ENCODE data around the gene NRDC.
A peak's percentile ranks its signal among the peaks of the same experiment; 100 is the strongest.

The NRDC gene

GRCh38 chr1:51907079-51907702, 28.7 kb upstream of the NRDC start:
- no peak overlapping the region for H3K4me2 ChIP-seq (ENCODE audit: low read length, poor library complexity, severe bottlenecking)
- H3K9ac ChIP-seq (ENCODE audit: low read length): no peak overlapping the region
- H2BK12ac ChIP-seq (ENCODE audit: low read length in 2 of 2): no peak overlapping the region
- H3K23ac ChIP-seq (ENCODE audit: low read length in 2 of 2): no peak overlapping the region
- H3K4me1 ChIP-seq (ENCODE audit: control insufficient read depth, insufficient read depth, low read depth, low read length): peaks cover 8% of the 10 kb centered on the region
- H4K91ac ChIP-seq (ENCODE audit: low read length): no peak overlapping the region
- H3K4ac ChIP-seq (ENCODE audit: low read depth in 1 of 2, low read length in 2 of 2): no peak overlapping the region
- H2BK5ac ChIP-seq (ENCODE audit: low read depth, low read length, poor library complexity, severe bottlenecking): no peak overlapping the region
- 59% methylated on average over 2 of the region's 4 CpGs for WGBS
- no peak overlapping the region for H2BK15ac ChIP-seq (ENCODE audit: low read depth, poor library complexity, severe bottlenecking)
- H3K27me3 ChIP-seq (ENCODE audit: control insufficient read depth in 1 of 2, insufficient read depth in 1 of 2, low read length in 2 of 2): no peaks in the 10 kb centered on the region
- no peaks in the 10 kb centered on the region for H3K79me1 ChIP-seq (replicated peaks; ENCODE audit: low read length, poor library complexity, severe bottlenecking)
- peak overlapping the region in 1 of 2 experiments; percentile 71 for H3K18ac ChIP-seq (ENCODE audit: low read depth in 1 of 2, low read length in 2 of 2)
- H4K8ac ChIP-seq (ENCODE audit: low read length): no peak overlapping the region
- peak overlapping the region in 1 of 2 experiments; percentile 66 for H3K14ac ChIP-seq (ENCODE audit: low read length in 2 of 2)
- no peak overlapping the region for H3K4me3 ChIP-seq (ENCODE audit: insufficient read depth in 1 of 2, low read depth in 1 of 2, low read length in 2 of 2)
- peak overlapping the region; percentile 58 for H2AK5ac ChIP-seq (ENCODE audit: low read length, severe bottlenecking)
- H3K36me3 ChIP-seq (ENCODE audit: control insufficient read depth in 1 of 2, insufficient read depth in 2 of 2, low read depth in 1 of 2, low read length in 2 of 2): no peaks in the 10 kb centered on the region
- H3K27ac ChIP-seq (ENCODE audit: low read length, poor library complexity, severe bottlenecking): no peak overlapping the region
- no peak overlapping the region for H2BK120ac ChIP-seq (ENCODE audit: low read depth, low read length)
- DNase-seq: peak; percentile 35
- no peak overlapping the region for H2AFZ ChIP-seq (ENCODE audit: low read depth, low read length)
- H3K9me3 ChIP-seq (ENCODE audit: control insufficient read depth, low read length): no peaks in the 10 kb centered on the region

GRCh38 chr1:51906306-51907078, 28.0 kb upstream of the NRDC start:
- Histone ChIP-seq H3K4ac (ENCODE audit: low read depth in 1 of 2, low read length in 2 of 2) (no peak overlapping the region), H3K18ac (ENCODE audit: low read depth in 1 of 2, low read length in 2 of 2) (no peak overlapping the region), H2AFZ (ENCODE audit: low read depth, low read length) (no peak overlapping the region), H2BK15ac (ENCODE audit: low read depth, poor library complexity, severe bottlenecking) (no peak overlapping the region), H2AK5ac (ENCODE audit: low read length, severe bottlenecking) (peak overlapping the region; percentile 0), H4K91ac (ENCODE audit: low read length) (no peak overlapping the region), H3K27me3 (ENCODE audit: control insufficient read depth in 1 of 2, insufficient read depth in 1 of 2, low read length in 2 of 2) (no peaks in the 10 kb centered on the region), H2BK120ac (ENCODE audit: low read depth, low read length) (no peak overlapping the region), H3K9me3 (ENCODE audit: control insufficient read depth, low read length) (no peaks in the 10 kb centered on the region), H3K79me1 (replicated peaks; ENCODE audit: low read length, poor library complexity, severe bottlenecking) (no peaks in the 10 kb centered on the region), H3K4me2 (ENCODE audit: low read length, poor library complexity, severe bottlenecking) (no peak overlapping the region), H3K4me3 (ENCODE audit: insufficient read depth in 1 of 2, low read depth in 1 of 2, low read length in 2 of 2) (no peak overlapping the region), H3K27ac (ENCODE audit: low read length, poor library complexity, severe bottlenecking) (peak overlapping the region; percentile 83), H3K23ac (ENCODE audit: low read length in 2 of 2) (no peak overlapping the region), H3K36me3 (ENCODE audit: control insufficient read depth in 1 of 2, insufficient read depth in 2 of 2, low read depth in 1 of 2, low read length in 2 of 2) (no peaks in the 10 kb centered on the region), H3K14ac (ENCODE audit: low read length in 2 of 2) (no peak overlapping the region), H2BK5ac (ENCODE audit: low read depth, low read length, poor library complexity, severe bottlenecking) (peak overlapping the region; percentile 11), H3K9ac (ENCODE audit: low read length) (no peak overlapping the region), H2BK12ac (ENCODE audit: low read length in 2 of 2) (no peak overlapping the region), H4K8ac (ENCODE audit: low read length) (no peak overlapping the region), H3K4me1 (ENCODE audit: control insufficient read depth, insufficient read depth, low read depth, low read length) (peaks cover 8% of the 10 kb centered on the region)
- DNase-seq: peak; percentile 19
- 93% methylated on average over 2 of the region's 4 CpGs for WGBS

GRCh38 chr1:51902456-51902855, 23.9 kb upstream of the NRDC start:
- Histone ChIP-seq H3K27ac (ENCODE audit: low read length, poor library complexity, severe bottlenecking) (no peak overlapping the region), H4K8ac (ENCODE audit: low read length) (no peak overlapping the region), H2BK120ac (ENCODE audit: low read depth, low read length) (no peak overlapping the region), H3K23ac (ENCODE audit: low read length in 2 of 2) (no peak overlapping the region), H3K27me3 (ENCODE audit: control insufficient read depth in 1 of 2, insufficient read depth in 1 of 2, low read length in 2 of 2) (no peaks in the 10 kb centered on the region), H3K9ac (ENCODE audit: low read length) (no peak overlapping the region), H2BK5ac (ENCODE audit: low read depth, low read length, poor library complexity, severe bottlenecking) (no peak overlapping the region), H4K91ac (ENCODE audit: low read length) (no peak overlapping the region), H3K4me1 (ENCODE audit: control insufficient read depth, insufficient read depth, low read depth, low read length) (peaks cover 17% of the 10 kb centered on the region), H3K9me3 (ENCODE audit: control insufficient read depth, low read length) (no peaks in the 10 kb centered on the region), H3K4me2 (ENCODE audit: low read length, poor library complexity, severe bottlenecking) (no peak overlapping the region), H2BK15ac (ENCODE audit: low read depth, poor library complexity, severe bottlenecking) (no peak overlapping the region), H3K4ac (ENCODE audit: low read depth in 1 of 2, low read length in 2 of 2) (no peak overlapping the region), H2AFZ (ENCODE audit: low read depth, low read length) (no peak overlapping the region), H3K4me3 (ENCODE audit: insufficient read depth in 1 of 2, low read depth in 1 of 2, low read length in 2 of 2) (no peak overlapping the region), H3K18ac (ENCODE audit: low read depth in 1 of 2, low read length in 2 of 2) (no peak overlapping the region), H2AK5ac (ENCODE audit: low read length, severe bottlenecking) (no peak overlapping the region), H3K14ac (ENCODE audit: low read length in 2 of 2) (no peak overlapping the region), H3K36me3 (ENCODE audit: control insufficient read depth in 1 of 2, insufficient read depth in 2 of 2, low read depth in 1 of 2, low read length in 2 of 2) (no peaks in the 10 kb centered on the region), H2BK12ac (ENCODE audit: low read length in 2 of 2) (no peak overlapping the region), H3K79me1 (replicated peaks; ENCODE audit: low read length, poor library complexity, severe bottlenecking) (no peaks in the 10 kb centered on the region)
- WGBS: 96% methylated on average over 4 of the region's 5 CpGs
- DNase-seq: no peak

- H2BK12ac ChIP-seq (ENCODE audit: low read length in 2 of 2): no peak overlapping the region
- no peak overlapping the region for H3K4me2 ChIP-seq (ENCODE audit: low read length, poor library complexity, severe bottlenecking)
- no peak overlapping the region for H3K4me3 ChIP-seq (ENCODE audit: insufficient read depth in 1 of 2, low read depth in 1 of 2, low read length in 2 of 2)
- H3K9ac ChIP-seq (ENCODE audit: low read length): no peak overlapping the region
- peak overlapping the region; percentile 79 for H2AK5ac ChIP-seq (ENCODE audit: low read length, severe bottlenecking)
- H2BK120ac ChIP-seq (ENCODE audit: low read depth, low read length): no peak overlapping the region
- H2AFZ ChIP-seq (ENCODE audit: low read depth, low read length): no peak overlapping the region
- WGBS: 100% methylated on average over 3 of the region's 4 CpGs
- no peak overlapping the region for H4K8ac ChIP-seq (ENCODE audit: low read length)
- H3K36me3 ChIP-seq (ENCODE audit: control insufficient read depth in 1 of 2, insufficient read depth in 2 of 2, low read depth in 1 of 2, low read length in 2 of 2): no peaks in the 10 kb centered on the region
- H3K27ac ChIP-seq (ENCODE audit: low read length, poor library complexity, severe bottlenecking): no peak overlapping the region
- peaks cover 18% of the 10 kb centered on the region for H3K4me1 ChIP-seq (ENCODE audit: control insufficient read depth, insufficient read depth, low read depth, low read length)
- H2BK5ac ChIP-seq (ENCODE audit: low read depth, low read length, poor library complexity, severe bottlenecking): no peak overlapping the region
- H3K79me1 ChIP-seq (replicated peaks; ENCODE audit: low read length, poor library complexity, severe bottlenecking): no peaks in the 10 kb centered on the region
- no peak overlapping the region for H3K18ac ChIP-seq (ENCODE audit: low read depth in 1 of 2, low read length in 2 of 2)
- H3K27me3 ChIP-seq (ENCODE audit: control insufficient read depth in 1 of 2, insufficient read depth in 1 of 2, low read length in 2 of 2): no peaks in the 10 kb centered on the region
- no peak overlapping the region for H3K4ac ChIP-seq (ENCODE audit: low read depth in 1 of 2, low read length in 2 of 2)
- no peaks in the 10 kb centered on the region for H3K9me3 ChIP-seq (ENCODE audit: control insufficient read depth, low read length)
- no peak overlapping the region for H4K91ac ChIP-seq (ENCODE audit: low read length)
- no peak for DNase-seq
- H3K23ac ChIP-seq (ENCODE audit: low read length in 2 of 2): no peak overlapping the region
- H2BK15ac ChIP-seq (ENCODE audit: low read depth, poor library complexity, severe bottlenecking): no peak overlapping the region
- H3K14ac ChIP-seq (ENCODE audit: low read length in 2 of 2): no peak overlapping the region
Measured at GRCh38 chr1:51901151-51901550, 22.6 kb upstream of the NRDC start.

Data from mesenchymal stem cell (in vitro differentiated cells and primary cell).